Retinal pigment epithelial cell (primary cell): ENCODE measurements around the gene PPM1L.

ENCODE experiments used
- DNase-seq: peaks from one replicate; pipeline ENCODE4 v3.0.0-alpha.2; 2010; ENCODE audit warnings: low read depth
- H3K4me3 ChIP-seq: 2 replicates; pipeline ENCODE4 v1.5.1; 2011; ENCODE audit warnings: mild to moderate bottlenecking, low read length, control low read depth, moderate library complexity
- CTCF ChIP-seq: conservative IDR thresholded peaks from 2 replicates; pipeline ENCODE4 v1.5.1; 2011; ENCODE audit warnings: low read depth, low read length, control low read depth, inconsistent platforms

The PPM1L gene

DNA sequence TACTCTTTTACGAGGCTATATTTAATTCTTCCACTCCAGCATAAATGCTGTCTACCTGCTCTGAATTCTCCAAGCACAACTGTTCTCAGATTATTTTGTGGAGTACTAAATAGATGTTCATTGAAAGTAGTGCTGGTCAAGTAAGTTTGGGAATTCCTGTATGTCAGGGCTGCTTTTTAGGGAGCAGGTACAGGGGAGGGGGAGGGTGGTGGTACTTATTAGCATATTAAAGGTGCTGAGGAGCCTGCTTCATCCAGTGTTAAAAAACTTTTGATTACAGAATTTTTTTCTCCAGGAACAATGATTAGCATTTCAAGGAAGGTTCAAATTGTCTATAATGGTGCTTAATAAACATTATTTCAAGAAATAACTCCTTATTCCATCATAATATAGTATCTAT is 59.2 kb downstream of the PPM1L start:
- no peak overlapping the region for H3K4me3 ChIP-seq
- no peak for DNase-seq
- TF ChIP-seq CTCF: no peak

- TF ChIP-seq CTCF: no peak
- H3K4me3 ChIP-seq: no peak overlapping the region
- no peak for DNase-seq
Measured at GRCh38 chr3:160820022-160820421, 64.0 kb downstream of the PPM1L start.

GRCh38 chr3:160820430-160820829 is 64.4 kb downstream of the PPM1L start:
- H3K4me3 ChIP-seq: no peak overlapping the region
- no peak for TF ChIP-seq CTCF
- DNase-seq: no peak

DNA sequence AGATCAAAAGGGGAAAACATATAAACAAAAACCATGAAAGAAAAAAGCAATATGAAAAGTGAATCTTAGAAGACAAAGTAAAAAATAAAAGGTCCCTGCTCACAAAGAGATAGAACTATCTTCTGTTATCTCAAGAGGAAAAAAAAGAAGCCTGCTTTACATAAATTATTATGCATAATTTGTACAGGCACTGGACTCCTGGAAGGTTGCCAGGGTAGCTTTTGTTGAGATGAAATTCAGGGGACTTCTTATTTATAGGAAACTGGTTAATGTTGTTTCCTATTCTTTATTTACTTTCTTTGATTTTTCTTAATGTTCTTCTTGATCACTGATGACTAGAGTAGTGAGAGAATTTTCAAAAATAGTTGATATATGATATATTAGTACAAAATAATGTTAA is 66.9 kb downstream of the PPM1L start:
- no peak overlapping the region for H3K4me3 ChIP-seq
- no peak for DNase-seq
- no peak for TF ChIP-seq CTCF

- no peak for DNase-seq
- no peak overlapping the region for H3K4me3 ChIP-seq
- TF ChIP-seq CTCF: no peak
Measured at GRCh38 chr3:160825311-160825800, 69.3 kb downstream of the PPM1L start.

GRCh38 chr3:160826408-160826807 is 70.4 kb downstream of the PPM1L start:
- no peak for TF ChIP-seq CTCF
- no peak overlapping the region for H3K4me3 ChIP-seq
- DNase-seq: no peak

DNA sequence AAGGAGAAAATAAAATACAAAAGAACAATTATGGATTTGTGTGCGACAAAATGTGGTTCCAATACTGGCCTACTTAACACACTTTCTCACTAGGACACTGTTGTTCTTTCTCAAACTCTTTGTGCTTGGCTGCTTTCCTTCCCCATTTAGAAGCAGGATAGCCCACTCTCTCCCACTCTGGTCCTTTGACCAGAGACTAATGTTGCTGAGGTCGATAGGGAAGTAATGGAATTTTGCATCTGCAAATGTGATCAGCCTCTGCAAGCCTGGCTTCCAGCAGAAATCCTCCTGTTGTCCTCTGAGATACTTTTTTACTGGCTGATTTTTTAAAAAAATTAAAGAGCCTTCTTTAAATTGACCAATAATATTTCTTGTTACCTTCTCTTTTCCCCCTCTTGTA is 71.0 kb downstream of the PPM1L start:
- TF ChIP-seq CTCF: no peak
- DNase-seq: no peak

More for the DNA sequence above, 71.0 kb downstream of the PPM1L start:
- no peak overlapping the region for H3K4me3 ChIP-seq
